Right lobe of liver (tissue), 6 donors: ENCODE data around the gene CDC42BPB. TPM values are rescaled to one million over a fixed set of nuclear protein-coding genes. Genes with fewer than 3 reads are reported as not detected.

ENCODE experiments used
- ATAC-seq, 4 donors: fragments of 200-7000 bp; cut with Tn5 transposase; one replicate each; pipeline ENCODE4 v1.9.1; 2020; ENCODE audit warnings: mild to moderate bottlenecking in 4 of 4, moderate library complexity in 4 of 4
- DNase-seq, 3 donors: peaks; one replicate each; pipeline ENCODE4 v3.0.0-alpha.2; 2020
- H3K27ac ChIP-seq, 3 donors: fragments of 200-600 bp; one replicate each; pipeline ENCODE4 v1.8.0; 2022
- H3K27me3 ChIP-seq, 2 donors: fragments of 200-600 bp; one replicate each; pipeline ENCODE4 v1.8.0; 2022
- H3K36me3 ChIP-seq, 4 donors: fragments of 200-600 bp; sonication (generic) in 1 of 4; one replicate each; pipeline versions ENCODE4 v1.5.1 to v1.8.0; 2017 to 2022; ENCODE audit warnings: control low read depth in 1 of 4
- H3K4me1 ChIP-seq, 4 donors: fragments of 200-600 bp; sonication (generic) in 1 of 4; one replicate each; pipeline versions ENCODE4 v1.5.1 to v1.8.0; 2017 to 2022; ENCODE audit warnings: control low read depth in 1 of 4
- H3K4me3 ChIP-seq, 3 donors: fragments of 200-600 bp; one replicate each; pipeline ENCODE4 v1.8.0; 2022
- H3K9me3 ChIP-seq, 4 donors: fragments of 200-600 bp; sonication (generic) in 1 of 4; one replicate each; pipeline versions ENCODE4 v1.5.1 to v1.8.0; 2017 to 2022; ENCODE audit warnings: control low read depth in 1 of 4
- POLR2A ChIP-seq: fragments of 450-650 bp; IDR thresholded peaks from one replicate; pipeline ENCODE4 v1.6.1; 2017; ENCODE audit warnings: antibody characterized with exemption, mild to moderate bottlenecking
- WGBS: methylation state at CpG from one replicate; pipeline ENCODE4 v1.1.6; 2018; ENCODE audit warnings: low coverage, low lambda C conversion rate; ENCODE audit not compliant: insufficient coverage; ENCODE audit errors: missing lambda C conversion rate; 5-methylcytosine and 5-hydroxymethylcytosine counted together
- intact Hi-C, 2 donors: fragments of 100-400 bp; cut with DNase I; formaldehyde crosslinking; loops; one replicate each; pipeline versions ENCODE4 v1.11.2 to v1.14.1; 2022
- total RNA-seq, 6 experiments: library from RNA; depleted of rRNA in 2 of 6; stranded (reverse); fragments of >200 nt in 2 of 6; fragmentation: NEBNext Ultra II Directional in 3 of 6; extraction: Animal tissue kit (Norgen Biotek cat#: 25700) in 3 of 6; gene quantifications; one replicate each; pipeline versions ENCODE4 v1.1.0 to v1.2.4, GENCODE V29; 2016 to 2023
- TF ChIP-seq, protein P1 (sequence below), 4 donors: fragments of 200-600 bp in 3 of 4; fragments of 450-650 bp in 1 of 4; IDR thresholded peaks; one replicate each; pipeline versions ENCODE4 v1.5.1 to v1.8.0; 2016 to 2022; ENCODE audit warnings: antibody characterized with exemption in 4 of 4, mild to moderate bottlenecking in 2 of 4
- donor health status: DM: no; HTN: yes; CAD: no.
- donor health status: DM: no; HTN: no; CAD: no.
- donor health status: DM: no; HTN: no; CAD: no.
- donor health status: DM: no; HTN: yes; CAD: no.
- donor health status: DM: no; HTN: yes; CAD: no.

CDC42BPB gene
- total RNA-seq, 6 experiments from 2014 or later = 38.4 to 55.5 (median 43.0) TPM

DNA sequence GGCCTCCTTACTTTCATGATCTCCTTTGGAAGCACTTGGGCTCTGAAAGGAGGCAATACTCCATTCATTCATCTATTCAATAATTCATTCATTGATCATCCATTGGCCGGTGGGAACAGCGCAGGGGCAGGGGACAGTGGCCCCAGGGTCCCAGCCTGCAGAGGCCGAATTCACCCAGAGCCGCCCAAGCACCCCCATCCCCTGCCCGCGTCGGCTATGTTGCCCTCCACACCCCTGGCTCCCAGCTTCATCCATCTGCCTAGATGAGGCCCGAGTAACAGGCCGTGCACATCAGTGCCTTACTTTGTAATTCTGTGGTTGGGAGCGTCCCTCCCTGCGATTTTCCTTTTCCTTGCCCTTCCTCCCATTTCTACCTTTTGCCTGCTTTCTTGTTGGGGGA is 131.7 kb downstream of the CDC42BPB start:
- intact Hi-C loops = no loop called here
- WGBS = 71% methylated on average over 3 of the region's 11 CpGs
- H3K27me3 ChIP-seq = no peaks in the 10 kb centered on the region
- no peak overlapping the region for H3K27ac ChIP-seq
- no peak overlapping the region for H3K4me3 ChIP-seq
- DNase-seq = peak in 1 of 3 donors; percentile 32
- no peaks in the 10 kb centered on the region for H3K9me3 ChIP-seq
- H3K36me3 ChIP-seq = no peaks in the 10 kb centered on the region
- no peak for ATAC-seq
- no peak for TF ChIP-seq POLR2A
- TF ChIP-seq, protein P1, sequence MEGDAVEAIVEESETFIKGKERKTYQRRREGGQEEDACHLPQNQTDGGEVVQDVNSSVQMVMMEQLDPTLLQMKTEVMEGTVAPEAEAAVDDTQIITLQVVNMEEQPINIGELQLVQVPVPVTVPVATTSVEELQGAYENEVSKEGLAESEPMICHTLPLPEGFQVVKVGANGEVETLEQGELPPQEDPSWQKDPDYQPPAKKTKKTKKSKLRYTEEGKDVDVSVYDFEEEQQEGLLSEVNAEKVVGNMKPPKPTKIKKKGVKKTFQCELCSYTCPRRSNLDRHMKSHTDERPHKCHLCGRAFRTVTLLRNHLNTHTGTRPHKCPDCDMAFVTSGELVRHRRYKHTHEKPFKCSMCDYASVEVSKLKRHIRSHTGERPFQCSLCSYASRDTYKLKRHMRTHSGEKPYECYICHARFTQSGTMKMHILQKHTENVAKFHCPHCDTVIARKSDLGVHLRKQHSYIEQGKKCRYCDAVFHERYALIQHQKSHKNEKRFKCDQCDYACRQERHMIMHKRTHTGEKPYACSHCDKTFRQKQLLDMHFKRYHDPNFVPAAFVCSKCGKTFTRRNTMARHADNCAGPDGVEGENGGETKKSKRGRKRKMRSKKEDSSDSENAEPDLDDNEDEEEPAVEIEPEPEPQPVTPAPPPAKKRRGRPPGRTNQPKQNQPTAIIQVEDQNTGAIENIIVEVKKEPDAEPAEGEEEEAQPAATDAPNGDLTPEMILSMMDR (IDR thresholded peaks at IDR 0.05) = no peak
- peaks cover 0 to 28% (median 0%) of the 10 kb centered on the region in 4 donors for H3K4me1 ChIP-seq

- Histone ChIP-seq H3K4me3 (no peak overlapping the region), H3K4me1 (peaks cover 0 to 28% (median 0%) of the 10 kb centered on the region in 4 donors), H3K27ac (no peak overlapping the region), H3K36me3 (no peaks in the 10 kb centered on the region), H3K9me3 (no peaks in the 10 kb centered on the region), H3K27me3 (no peaks in the 10 kb centered on the region)
- ATAC-seq (no peak), DNase-seq (peak in 1 of 3 donors; percentile 52)
- TF ChIP-seq POLR2A = no peak
- intact Hi-C loops = no loop called here
- WGBS = 76% methylated on average over 10 of the region's 25 CpGs
Observed at GRCh38 chr14:102924632-102925588, 132.4 kb downstream of the CDC42BPB start.

- H3K27me3 ChIP-seq = no peaks in the 10 kb centered on the region
- WGBS = no CpG with 5 or more reads among the region's 11 CpGs
- peaks cover 0 to 20% (median 0%) of the 10 kb centered on the region in 4 donors for H3K4me1 ChIP-seq
- no peak overlapping the region for H3K4me3 ChIP-seq
- no peak for TF ChIP-seq POLR2A
- TF ChIP-seq, protein P1 (IDR thresholded peaks at IDR 0.05) = no peak
- peak in 1 of 3 donors; percentile 47 for DNase-seq
- no peaks in the 10 kb centered on the region for H3K9me3 ChIP-seq
- intact Hi-C loops = no loop called here
- no peak overlapping the region for H3K27ac ChIP-seq
- ATAC-seq = no peak
- H3K36me3 ChIP-seq = no peaks in the 10 kb centered on the region
Observed at GRCh38 chr14:102923925-102924486, 133.3 kb downstream of the CDC42BPB start.

GRCh38 chr14:102923201-102923924 is 134.0 kb downstream of the CDC42BPB start:
- no peak for TF ChIP-seq POLR2A
- TF ChIP-seq, protein P1 (IDR thresholded peaks at IDR 0.05) = no peak
- no peaks in the 10 kb centered on the region for H3K9me3 ChIP-seq
- peak in 1 of 3 donors; percentile 53 for DNase-seq
- 19% methylated on average over 15 of the region's 53 CpGs for WGBS
- H3K36me3 ChIP-seq = no peaks in the 10 kb centered on the region
- intact Hi-C loops = no loop called here
- ATAC-seq = peak; percentile 31 to 50 (median 44)
- no peak overlapping the region for H3K27ac ChIP-seq
- H3K4me3 ChIP-seq = peak overlapping the region; percentile 36 to 68 (median 64)
- H3K27me3 ChIP-seq = no peaks in the 10 kb centered on the region
- peaks cover 0 to 14% (median 0%) of the 10 kb centered on the region in 4 donors for H3K4me1 ChIP-seq
